ACC112 (cell line): Measurements from ENCODE around the gene ZCCHC8.

ENCODE experiments used
- H2AFZ ChIP-seq: fragments of 200-600 bp; sonication (generic); one replicate; pipeline ENCODE4 v1.6.0; 2017; ENCODE audit warnings: antibody characterized with exemption, low read length; ENCODE audit not compliant: unreplicated experiment
- H3K27ac ChIP-seq: fragments of 200-600 bp; sonication (generic); 2 replicates; pipeline ENCODE4 v1.5.1; 2014; ENCODE audit warnings: low read depth, mild to moderate bottlenecking, antibody characterized with exemption, low read length, moderate library complexity
- H3K27me3 ChIP-seq: fragments of 200-600 bp; sonication (generic); 2 replicates; pipeline ENCODE4 v1.6.1; 2014; ENCODE audit warnings: mild to moderate bottlenecking, antibody characterized with exemption, low read length, moderate library complexity, mixed read lengths; ENCODE audit not compliant: insufficient read depth
- H3K36me3 ChIP-seq: fragments of 200-600 bp; sonication (generic); 2 replicates; pipeline ENCODE4 v1.6.1; 2016; ENCODE audit warnings: mild to moderate bottlenecking, antibody characterized with exemption, low read length, moderate library complexity, mixed read lengths; ENCODE audit not compliant: insufficient read depth
- H3K4me1 ChIP-seq: fragments of 200-600 bp; sonication (generic); one replicate; pipeline ENCODE4 v1.6.1; 2016; ENCODE audit warnings: low read length, mixed read lengths; ENCODE audit not compliant: insufficient read depth, unreplicated experiment, control insufficient read depth
- H3K4me3 ChIP-seq: fragments of 200-600 bp; sonication (generic); 2 replicates; pipeline ENCODE4 v1.5.1; 2014; ENCODE audit warnings: mild to moderate bottlenecking, low read depth, low read length
- H3K79me2 ChIP-seq: fragments of 200-600 bp; sonication (generic); one replicate; pipeline ENCODE4 v1.6.0; 2016; ENCODE audit warnings: low read length; ENCODE audit not compliant: control insufficient read depth, unreplicated experiment, insufficient read depth

The ZCCHC8 gene

GRCh38 chr12:122526683-122527477 lies 26.1 kb upstream of the ZCCHC8 start, which contains the start of the genes KNTC1 and RSRC2:
Gene KNTC1, plus strand, starts transcription at chr12:122527249. Its CDS starts 2,815 bp downstream, at chr12:122530064.
Gene RSRC2, minus strand, starts transcription at chr12:122526936. Its CDS starts 83 bp downstream, at chr12:122526853.
- Histone ChIP-seq H3K27me3 (no peaks in the 10 kb centered on the region), H3K27ac (peak within 1 kb of the TSS; percentile 97), H3K79me2 (peaks cover 87% of the 10 kb centered on the region), H3K4me1 (peaks cover 25% of the 10 kb centered on the region), H3K4me3 (peak within 1 kb of the TSS; percentile 98), H3K36me3 (peaks cover 39% of the 10 kb centered on the region), H2AFZ (peak within 1 kb of the TSS; percentile 88)

GRCh38 chr12:122523846-122524718 lies 23.4 kb upstream of the ZCCHC8 start:
- peaks cover 51% of the 10 kb centered on the region for H3K36me3 ChIP-seq
- no peak overlapping the region for H2AFZ ChIP-seq
- H3K27me3 ChIP-seq, result no peaks in the 10 kb centered on the region
- peak overlapping the region; percentile 53 for H3K27ac ChIP-seq
- peak overlapping the region; percentile 98 for H3K4me3 ChIP-seq
- H3K4me1 ChIP-seq, result peaks cover 47% of the 10 kb centered on the region
- peaks cover 91% of the 10 kb centered on the region for H3K79me2 ChIP-seq

- H2AFZ ChIP-seq, result no peak overlapping the region
- peaks cover 57% of the 10 kb centered on the region for H3K36me3 ChIP-seq
- peaks cover 55% of the 10 kb centered on the region for H3K4me1 ChIP-seq
- no peaks in the 10 kb centered on the region for H3K27me3 ChIP-seq
- H3K4me3 ChIP-seq, result peak overlapping the region; percentile 98
- H3K79me2 ChIP-seq, result peaks cover 89% of the 10 kb centered on the region
- H3K27ac ChIP-seq, result peak overlapping the region; percentile 53
Observed at GRCh38 chr12:122523280-122523679, 22.5 kb upstream of the ZCCHC8 start.

- no peaks in the 10 kb centered on the region for H3K27me3 ChIP-seq
- no peak overlapping the region for H2AFZ ChIP-seq
- H3K27ac ChIP-seq, result no peak overlapping the region
- peaks cover 66% of the 10 kb centered on the region for H3K4me1 ChIP-seq
- peaks cover 78% of the 10 kb centered on the region for H3K36me3 ChIP-seq
- peaks cover 90% of the 10 kb centered on the region for H3K79me2 ChIP-seq
- H3K4me3 ChIP-seq, result no peak overlapping the region
Observed at GRCh38 chr12:122520676-122521075, 19.9 kb upstream of the ZCCHC8 start.

GRCh38 chr12:122519418-122519817 lies 18.7 kb upstream of the ZCCHC8 start:
- no peak overlapping the region for H2AFZ ChIP-seq
- H3K27me3 ChIP-seq, result no peaks in the 10 kb centered on the region
- H3K4me3 ChIP-seq, result no peak overlapping the region
- peaks cover 81% of the 10 kb centered on the region for H3K36me3 ChIP-seq
- peaks cover 90% of the 10 kb centered on the region for H3K79me2 ChIP-seq
- H3K4me1 ChIP-seq, result peaks cover 60% of the 10 kb centered on the region
- H3K27ac ChIP-seq, result peak overlapping the region; percentile 66

- H3K27ac ChIP-seq, result peak overlapping the region; percentile 66
- peaks cover 60% of the 10 kb centered on the region for H3K4me1 ChIP-seq
- H2AFZ ChIP-seq, result no peak overlapping the region
- H3K36me3 ChIP-seq, result peaks cover 79% of the 10 kb centered on the region
- H3K4me3 ChIP-seq, result no peak overlapping the region
- no peaks in the 10 kb centered on the region for H3K27me3 ChIP-seq
- peaks cover 87% of the 10 kb centered on the region for H3K79me2 ChIP-seq
Observed at GRCh38 chr12:122518908-122519307, 18.2 kb upstream of the ZCCHC8 start.

- Histone ChIP-seq H3K4me1 (peaks cover 49% of the 10 kb centered on the region), H3K36me3 (peaks cover 81% of the 10 kb centered on the region), H3K27ac (peak overlapping the region; percentile 46), H3K4me3 (no peak overlapping the region), H3K79me2 (peaks cover 84% of the 10 kb centered on the region), H3K27me3 (no peaks in the 10 kb centered on the region), H2AFZ (no peak overlapping the region)
Observed at GRCh38 chr12:122517877-122518276, 17.1 kb upstream of the ZCCHC8 start.

- H3K27ac ChIP-seq, result peak overlapping the region; percentile 46
- no peaks in the 10 kb centered on the region for H3K27me3 ChIP-seq
- no peak overlapping the region for H2AFZ ChIP-seq
- peaks cover 81% of the 10 kb centered on the region for H3K79me2 ChIP-seq
- H3K4me3 ChIP-seq, result no peak overlapping the region
- peaks cover 85% of the 10 kb centered on the region for H3K36me3 ChIP-seq
- peaks cover 39% of the 10 kb centered on the region for H3K4me1 ChIP-seq
Observed at GRCh38 chr12:122516544-122517361, 16.0 kb upstream of the ZCCHC8 start.

GRCh38 chr12:122515275-122515674 lies 14.5 kb upstream of the ZCCHC8 start:
- Histone ChIP-seq H3K27ac (no peak overlapping the region), H3K4me3 (no peak overlapping the region), H3K27me3 (no peaks in the 10 kb centered on the region), H3K4me1 (peaks cover 29% of the 10 kb centered on the region), H3K36me3 (peaks cover 86% of the 10 kb centered on the region), H2AFZ (no peak overlapping the region), H3K79me2 (peaks cover 76% of the 10 kb centered on the region)

GRCh38 chr12:122513660-122514059 lies 12.9 kb upstream of the ZCCHC8 start:
- no peaks in the 10 kb centered on the region for H3K27me3 ChIP-seq
- peaks cover 78% of the 10 kb centered on the region for H3K79me2 ChIP-seq
- H2AFZ ChIP-seq, result no peak overlapping the region
- no peak overlapping the region for H3K4me3 ChIP-seq
- H3K27ac ChIP-seq, result no peak overlapping the region
- peaks cover 82% of the 10 kb centered on the region for H3K36me3 ChIP-seq
- peaks cover 14% of the 10 kb centered on the region for H3K4me1 ChIP-seq
